Measurements from ENCODE around the gene FUT2.

- TF ChIP-seq CTCF (optimal IDR thresholded peaks at IDR 0.05 in 1 of 3, IDR thresholded peaks at IDR 0.05 in 1 of 3, conservative IDR thresholded peaks at IDR 0.05 in 1 of 3; ENCODE audit: extremely low read depth in 1 of 3, insufficient read depth in 2 of 3, low read length in 3 of 3) = no peak
- TF ChIP-seq EZH2 (IDR thresholded peaks at IDR 0.05; ENCODE audit: low read length) = no peak
Observed at GRCh38 chr19:48716562-48717291, 21.0 kb downstream of the FUT2 start.

Data from keratinocyte (primary cell).